Upper lobe of left lung (tissue), 4 donors: ENCODE results near the gene BCAS3.

ENCODE experiments used
- EP300 ChIP-seq, 4 donors: sonication (generic); formaldehyde crosslinking; IDR thresholded peaks; one replicate each; pipeline ENCODE4 v1.5.1; 2017; ENCODE audit warnings: antibody characterized with exemption in 4 of 4, control low read depth in 2 of 4
- POLR2A ChIP-seq, 4 donors: fragments of 450-650 bp; IDR thresholded peaks; one replicate each; pipeline ENCODE4 v1.5.1; 2016 to 2017; ENCODE audit warnings: antibody characterized with exemption in 4 of 4, mild to moderate bottlenecking in 2 of 4
- POLR2AphosphoS5 ChIP-seq, 2 donors: sonication (generic); formaldehyde crosslinking; IDR thresholded peaks; one replicate each; pipeline ENCODE4 v1.5.1; 2017; ENCODE audit warnings: antibody characterized with exemption in 2 of 2
- TF ChIP-seq, protein P1 (sequence below), 6 experiments: fragments of 450-650 bp in 4 of 6; fragments of 200-600 bp in 2 of 6; sonication (generic) in 2 of 6; IDR thresholded peaks; one replicate each; pipeline ENCODE4 v1.5.1; 2016 to 2019; ENCODE audit warnings: antibody characterized with exemption in 6 of 6

DNA sequence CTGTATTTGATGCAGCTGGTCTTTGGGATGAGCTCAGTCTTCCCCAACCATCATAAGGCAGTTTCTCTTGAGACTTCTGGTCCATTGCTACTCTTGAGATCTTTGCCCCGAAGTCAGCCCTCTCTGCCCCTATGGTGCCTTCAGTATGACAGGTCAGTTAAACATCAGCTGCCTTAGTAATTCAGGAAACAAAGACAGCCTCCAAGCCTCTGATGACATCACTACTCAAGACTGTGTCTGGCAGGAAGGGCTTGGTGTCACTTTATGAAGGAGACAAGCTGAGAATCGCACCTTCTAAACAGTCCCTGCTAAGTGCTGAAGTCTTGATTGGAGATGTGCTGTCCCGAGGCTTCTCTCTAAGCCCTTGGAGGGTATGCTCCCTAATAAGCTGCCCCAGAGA, 617.1 kb downstream of the BCAS3 start:
- TF ChIP-seq, protein P1, sequence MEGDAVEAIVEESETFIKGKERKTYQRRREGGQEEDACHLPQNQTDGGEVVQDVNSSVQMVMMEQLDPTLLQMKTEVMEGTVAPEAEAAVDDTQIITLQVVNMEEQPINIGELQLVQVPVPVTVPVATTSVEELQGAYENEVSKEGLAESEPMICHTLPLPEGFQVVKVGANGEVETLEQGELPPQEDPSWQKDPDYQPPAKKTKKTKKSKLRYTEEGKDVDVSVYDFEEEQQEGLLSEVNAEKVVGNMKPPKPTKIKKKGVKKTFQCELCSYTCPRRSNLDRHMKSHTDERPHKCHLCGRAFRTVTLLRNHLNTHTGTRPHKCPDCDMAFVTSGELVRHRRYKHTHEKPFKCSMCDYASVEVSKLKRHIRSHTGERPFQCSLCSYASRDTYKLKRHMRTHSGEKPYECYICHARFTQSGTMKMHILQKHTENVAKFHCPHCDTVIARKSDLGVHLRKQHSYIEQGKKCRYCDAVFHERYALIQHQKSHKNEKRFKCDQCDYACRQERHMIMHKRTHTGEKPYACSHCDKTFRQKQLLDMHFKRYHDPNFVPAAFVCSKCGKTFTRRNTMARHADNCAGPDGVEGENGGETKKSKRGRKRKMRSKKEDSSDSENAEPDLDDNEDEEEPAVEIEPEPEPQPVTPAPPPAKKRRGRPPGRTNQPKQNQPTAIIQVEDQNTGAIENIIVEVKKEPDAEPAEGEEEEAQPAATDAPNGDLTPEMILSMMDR (IDR thresholded peaks at IDR 0.05), result no peak
- peak; percentile 26 to 53 for TF ChIP-seq POLR2AphosphoS5 (IDR thresholded peaks at IDR 0.05)
- no peak for TF ChIP-seq POLR2A (IDR thresholded peaks at IDR 0.05)
- no peak for TF ChIP-seq EP300 (IDR thresholded peaks at IDR 0.05)
